ENCODE measurements around the gene WWOX.

WWOX gene

DNA sequence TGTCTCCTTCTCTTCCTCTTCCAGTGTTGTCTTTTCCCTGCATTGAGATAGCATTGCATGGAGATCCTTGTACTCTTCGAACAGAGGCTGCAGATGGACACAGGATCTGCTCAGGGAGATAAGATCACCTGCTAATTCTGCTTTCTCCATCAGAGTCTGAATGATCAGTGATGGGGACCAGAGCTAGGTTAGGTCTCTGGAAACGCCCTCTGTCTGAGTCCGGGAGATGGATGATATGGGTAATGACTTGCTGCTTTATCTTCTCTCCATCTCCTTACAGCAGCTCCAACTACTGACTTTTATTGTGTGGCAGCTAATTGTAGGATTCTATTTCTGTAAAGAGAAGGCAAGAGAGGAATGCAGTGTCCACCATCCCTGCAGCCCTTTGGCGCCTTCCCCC is 435.6 kb downstream of the WWOX start:
- DNase-seq (ENCODE audit: low spot score), result no peak

DNA sequence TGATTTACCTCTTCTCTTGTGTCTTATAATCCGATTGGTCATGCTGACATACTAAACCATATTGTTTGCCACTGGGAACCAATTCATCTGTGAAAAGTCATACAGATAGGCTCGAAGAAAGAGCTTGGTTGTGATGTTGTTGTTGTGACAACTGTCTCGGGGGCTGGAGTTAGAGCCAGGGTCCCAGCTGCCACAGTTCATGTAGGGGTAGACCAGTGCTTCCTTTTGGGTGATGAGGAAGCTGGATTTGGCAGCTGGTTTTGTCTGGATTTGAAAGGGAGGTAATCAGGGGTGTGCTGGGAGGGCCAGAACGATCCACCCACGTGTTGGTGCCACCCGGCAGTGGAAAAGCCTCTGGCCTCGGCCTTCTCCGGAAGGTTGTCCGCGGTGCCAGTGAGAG is 438.1 kb downstream of the WWOX start:
- no peak for DNase-seq (ENCODE audit: low spot score)

DNA sequence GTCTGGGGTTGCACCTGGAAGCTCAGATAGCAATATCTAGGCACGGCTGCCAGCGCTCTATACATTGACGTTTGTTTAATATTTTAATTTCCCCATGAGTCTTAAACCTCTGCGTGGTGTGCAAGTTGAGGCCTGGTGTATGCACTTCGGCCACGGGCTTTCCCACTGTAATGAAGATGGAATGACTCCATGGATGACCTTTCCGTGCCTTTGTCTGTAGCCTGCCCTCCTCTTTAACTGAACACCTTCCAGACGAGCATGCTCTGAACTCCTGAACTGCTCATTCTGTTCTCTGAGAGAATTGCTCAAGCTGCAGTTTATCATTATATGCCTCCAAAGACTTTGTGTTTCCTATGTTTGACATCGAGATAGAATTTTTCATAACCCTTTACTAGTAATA is 438.8 kb downstream of the WWOX start:
- DNase-seq (ENCODE audit: low spot score), result no peak

DNA sequence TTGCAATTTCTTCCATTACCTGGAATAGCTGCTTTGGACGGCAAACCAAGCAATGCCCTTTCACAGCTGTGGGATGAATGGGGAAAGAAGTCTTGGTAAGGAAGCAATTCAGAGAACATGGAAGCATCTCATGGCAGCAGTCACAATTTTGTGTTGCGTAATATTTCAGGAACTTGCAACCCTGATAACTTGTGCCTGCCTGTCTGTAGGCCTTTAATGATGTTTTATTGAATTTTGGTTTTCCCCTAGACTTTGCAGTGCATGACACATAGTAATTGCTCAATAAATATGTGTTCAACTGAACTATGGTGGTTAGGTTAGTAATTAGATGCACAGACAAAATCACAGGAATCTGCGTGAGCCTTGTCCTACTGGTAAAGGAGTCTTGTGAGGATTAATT is 439.5 kb downstream of the WWOX start:
- no peak for DNase-seq (ENCODE audit: low spot score)

DNA sequence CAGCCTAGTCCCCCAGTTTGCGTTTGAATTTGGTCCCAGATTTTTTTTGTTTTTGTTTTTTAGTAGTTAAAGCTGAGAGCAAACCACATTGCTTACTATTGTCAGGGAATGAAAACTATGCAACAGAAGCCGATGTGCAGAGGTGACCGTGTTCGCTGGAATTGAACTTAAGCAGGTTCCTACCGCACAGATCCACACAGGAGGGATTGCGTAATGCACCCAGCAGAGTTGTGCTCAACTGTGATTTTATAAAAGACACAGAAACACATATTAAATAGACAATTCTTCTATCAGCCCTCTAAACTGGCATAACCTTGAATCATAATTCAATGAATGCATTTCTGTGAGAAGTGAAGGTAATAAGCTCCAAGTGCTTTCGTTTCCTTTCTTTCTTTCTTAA is 443.0 kb downstream of the WWOX start:
- no peak for DNase-seq (ENCODE audit: low spot score)

DNA sequence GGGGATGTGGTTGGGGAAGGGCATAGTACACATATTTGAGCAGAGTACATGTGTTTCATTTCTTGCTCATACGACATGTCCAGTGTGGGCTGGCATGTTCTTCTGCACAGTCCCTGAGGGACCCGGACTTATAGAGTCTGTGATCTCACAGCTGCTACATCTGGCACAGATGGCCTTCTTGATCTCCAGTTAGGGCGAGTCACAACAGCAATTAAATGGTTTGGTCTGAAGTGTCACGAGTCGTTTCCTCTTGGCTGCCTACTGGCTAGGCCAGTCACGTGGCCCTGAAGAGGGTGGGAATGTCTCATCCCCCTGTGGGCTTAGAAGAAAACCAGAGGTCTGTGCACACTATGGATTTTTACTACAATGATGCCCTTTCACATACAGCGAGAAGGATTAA is 443.6 kb downstream of the WWOX start:
- no peak for DNase-seq (ENCODE audit: low spot score)

DNA sequence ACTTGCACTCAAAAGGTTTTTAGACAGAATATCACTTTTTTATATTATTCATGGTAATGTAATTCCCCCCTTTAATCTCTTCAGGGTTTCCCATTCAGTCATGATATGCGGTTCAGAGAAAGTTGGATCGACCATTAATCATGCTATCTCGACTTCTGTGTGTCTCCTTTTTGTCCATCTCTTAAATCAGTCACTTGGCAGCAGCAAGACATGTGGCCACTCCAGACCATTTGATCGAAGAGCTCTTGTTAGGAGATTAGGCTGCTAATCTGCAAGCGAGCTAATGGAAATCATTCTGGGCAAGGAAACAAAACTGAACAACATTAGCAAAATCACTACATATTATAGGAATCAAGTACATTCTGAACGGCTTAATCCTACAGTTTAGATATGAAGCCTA is 449.9 kb downstream of the WWOX start:
- DNase-seq (ENCODE audit: low spot score), result no peak

DNA sequence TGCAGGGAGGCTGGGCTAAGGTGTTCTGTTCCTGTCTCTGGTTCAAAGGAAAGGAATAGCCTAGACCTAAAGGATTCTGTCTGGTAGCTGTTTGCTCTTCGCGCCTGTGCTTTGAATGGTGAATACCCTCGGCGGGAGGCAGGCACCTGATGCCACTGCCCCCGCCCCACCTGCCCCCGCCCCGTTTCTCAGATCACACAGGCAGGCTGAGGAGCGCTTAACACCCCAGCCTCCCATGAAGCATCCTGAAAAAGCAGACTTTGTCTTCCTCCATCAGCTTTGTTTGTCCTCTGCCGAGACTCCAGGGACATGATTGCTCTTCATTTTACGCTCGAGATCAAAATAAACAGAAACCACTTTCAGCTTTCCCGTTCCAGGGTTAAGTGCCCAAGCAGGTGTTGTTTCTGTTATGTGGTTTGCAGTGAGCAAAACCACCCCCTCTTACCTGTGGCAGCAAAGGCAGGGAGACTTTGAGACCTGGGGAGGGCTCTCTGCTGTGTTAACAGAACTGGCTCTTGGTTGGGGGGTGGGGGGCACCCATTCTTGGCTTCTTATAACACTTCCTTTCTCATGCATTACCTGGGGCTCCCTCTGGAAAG is 452.1 kb downstream of the WWOX start:
- peak; percentile 50 for DNase-seq (ENCODE audit: low spot score)

DNA sequence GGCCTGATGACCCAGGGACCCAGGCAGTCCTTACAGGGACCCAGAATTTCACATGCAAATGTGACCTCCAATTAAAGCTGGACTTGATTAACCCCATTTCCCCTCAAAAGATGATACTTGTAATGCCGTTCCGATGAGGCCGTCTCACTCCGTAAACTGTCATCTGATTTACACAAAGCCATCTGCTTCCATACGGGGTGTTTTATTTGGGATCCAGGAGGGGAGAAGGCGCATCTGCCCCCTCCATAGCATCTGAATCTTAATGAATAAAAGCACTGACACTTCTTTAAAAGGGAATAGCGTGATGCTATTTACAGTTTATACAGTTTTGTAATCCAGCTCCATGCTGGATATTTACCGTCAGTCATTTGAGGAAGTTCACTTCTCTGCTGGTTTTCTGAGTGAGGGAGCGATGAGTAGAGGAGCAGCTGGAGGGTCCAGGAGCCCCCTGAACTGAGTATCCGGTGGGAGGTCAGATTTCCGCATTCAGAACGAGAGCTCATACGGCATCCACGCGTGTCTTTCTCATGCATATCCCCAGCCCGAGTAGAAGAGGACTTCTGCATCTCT is 452.7 kb downstream of the WWOX start:
- no peak for DNase-seq (ENCODE audit: low spot score)

DNA sequence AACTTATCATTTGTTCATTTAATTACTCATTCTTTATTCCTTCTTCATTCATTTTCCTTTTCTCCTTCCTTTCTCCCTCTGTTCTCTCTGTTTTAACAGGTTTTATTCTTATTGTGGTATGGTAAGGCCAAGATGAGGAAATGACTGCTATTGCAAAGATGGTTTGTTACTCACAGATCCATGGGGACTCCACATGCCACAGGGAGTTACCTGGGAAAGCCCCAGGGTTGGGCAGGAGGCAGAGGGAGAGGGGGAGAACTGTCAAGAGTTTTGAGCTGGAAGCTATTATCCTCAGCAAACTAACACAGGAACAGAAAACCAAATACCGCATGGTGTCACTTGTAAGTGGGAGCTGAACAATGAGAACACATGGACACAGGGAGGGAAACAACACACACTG is 453.3 kb downstream of the WWOX start:
- DNase-seq (ENCODE audit: low spot score), result no peak

DNA sequence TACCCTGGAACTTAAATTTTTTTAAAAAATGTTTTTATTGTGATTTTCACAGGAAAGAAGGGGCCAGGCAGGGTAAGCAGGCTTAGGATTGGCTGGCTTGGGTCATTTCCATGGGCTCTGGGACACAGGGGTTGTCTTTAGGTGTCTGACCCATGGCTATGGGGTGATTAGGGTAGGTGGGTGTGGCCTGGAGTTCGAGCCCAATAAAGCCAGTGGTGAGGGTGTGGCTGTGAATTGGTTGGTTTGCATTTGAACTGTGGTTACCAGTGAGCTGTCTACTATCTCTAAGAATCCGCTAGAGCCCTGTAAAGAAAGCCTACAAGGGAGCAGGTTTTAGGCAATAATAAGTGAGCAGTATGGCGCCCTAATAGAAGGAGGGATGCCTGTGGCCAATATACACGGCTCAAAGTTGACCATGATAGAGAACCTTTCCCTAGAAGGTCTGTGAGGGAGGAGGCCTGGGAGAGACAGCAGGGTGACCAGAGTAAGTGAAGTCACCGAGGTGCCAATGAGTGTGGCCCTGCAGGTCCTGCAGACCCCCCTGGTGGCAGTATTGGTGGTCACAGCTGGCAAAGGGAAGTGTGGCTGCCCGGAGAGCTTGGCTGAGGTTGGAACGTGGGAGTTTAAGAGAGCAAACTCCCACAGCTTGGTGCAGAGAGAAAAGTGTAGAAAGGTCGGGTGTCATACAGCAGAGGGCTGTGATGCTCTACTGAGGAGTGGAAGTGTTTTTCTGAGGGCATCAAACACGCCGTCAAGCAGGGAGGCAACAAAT is 454.0 kb downstream of the WWOX start:
- DNase-seq (ENCODE audit: low spot score), result no peak

DNA sequence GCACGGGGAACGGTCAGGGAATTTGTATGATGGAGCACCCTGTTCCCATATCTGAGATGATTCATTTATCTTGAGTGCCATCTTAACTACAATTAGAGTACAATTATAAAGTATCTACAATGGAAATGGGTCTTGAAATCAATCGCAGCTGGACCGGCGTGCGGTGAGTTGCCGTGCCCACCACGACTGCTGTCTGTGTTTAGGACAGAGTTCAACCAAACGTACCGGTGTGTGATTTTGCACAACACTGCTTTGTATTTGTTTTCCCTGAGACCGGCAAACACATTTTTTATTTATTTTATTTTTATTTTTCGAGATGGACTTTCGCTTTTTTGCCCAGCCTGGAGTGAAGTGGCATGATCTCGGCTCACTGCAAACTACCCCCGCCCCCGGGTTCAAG is 457.0 kb downstream of the WWOX start:
- DNase-seq (ENCODE audit: low spot score), result no peak

DNA sequence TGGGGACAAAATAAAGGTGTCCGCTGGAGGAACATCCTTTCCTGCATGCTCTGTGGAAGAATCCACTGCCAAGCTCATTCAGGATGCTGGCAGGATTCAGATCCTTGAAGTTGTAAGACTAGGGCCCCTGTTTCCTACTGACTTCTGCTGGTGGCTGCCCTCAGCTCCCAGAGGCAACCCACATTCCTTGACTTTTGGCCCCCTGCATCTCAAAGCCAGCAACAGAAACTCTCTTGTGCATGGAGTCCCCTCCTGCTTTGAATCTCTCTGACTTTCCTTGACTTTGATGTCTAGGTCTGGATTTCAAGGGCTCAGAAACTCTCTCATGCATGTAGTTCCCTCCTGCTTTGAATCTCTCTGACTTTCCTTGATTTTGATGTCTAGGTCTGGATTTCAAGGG is 461.5 kb downstream of the WWOX start:
- no peak for DNase-seq (ENCODE audit: low spot score)

DNA sequence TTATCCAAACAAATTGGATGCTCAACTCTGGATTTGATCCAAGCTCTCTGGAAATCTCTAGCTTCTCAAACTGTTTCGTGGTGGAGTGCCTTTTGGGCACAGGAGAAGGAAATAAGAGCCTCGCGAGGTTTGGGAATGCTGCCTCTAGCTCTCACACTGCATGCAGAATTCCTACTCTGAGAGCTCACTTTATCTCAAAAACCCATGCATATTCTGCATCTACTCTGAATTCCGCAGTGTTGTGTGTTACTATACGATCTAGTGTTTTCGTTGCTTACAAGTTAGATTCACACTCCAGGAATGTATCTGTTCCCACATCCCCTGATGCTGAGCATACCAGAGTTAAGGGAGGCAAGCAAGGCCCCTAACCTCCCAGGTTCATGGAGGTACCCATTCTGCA is 462.7 kb downstream of the WWOX start:
- no peak for DNase-seq (ENCODE audit: low spot score)

DNA sequence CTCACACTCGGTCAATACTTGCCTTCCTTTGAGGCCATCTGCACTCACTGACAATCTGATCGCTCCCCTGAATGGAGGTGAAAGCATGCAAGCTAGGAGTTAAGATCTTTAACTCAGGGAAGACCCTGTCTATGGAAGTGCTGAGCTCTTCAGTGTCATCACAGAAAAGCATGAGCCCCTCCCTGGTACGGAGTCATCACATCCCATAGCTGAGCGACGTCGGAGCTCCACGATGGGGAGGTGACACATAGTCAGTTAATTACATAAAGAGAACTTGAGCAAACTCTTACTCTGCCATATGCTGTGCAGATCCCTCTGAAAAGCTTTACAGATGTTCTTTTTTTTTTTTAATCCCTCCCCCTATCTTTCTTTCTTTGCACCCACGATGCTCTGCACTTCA is 463.2 kb downstream of the WWOX start:
- no peak for DNase-seq (ENCODE audit: low spot score)

DNA sequence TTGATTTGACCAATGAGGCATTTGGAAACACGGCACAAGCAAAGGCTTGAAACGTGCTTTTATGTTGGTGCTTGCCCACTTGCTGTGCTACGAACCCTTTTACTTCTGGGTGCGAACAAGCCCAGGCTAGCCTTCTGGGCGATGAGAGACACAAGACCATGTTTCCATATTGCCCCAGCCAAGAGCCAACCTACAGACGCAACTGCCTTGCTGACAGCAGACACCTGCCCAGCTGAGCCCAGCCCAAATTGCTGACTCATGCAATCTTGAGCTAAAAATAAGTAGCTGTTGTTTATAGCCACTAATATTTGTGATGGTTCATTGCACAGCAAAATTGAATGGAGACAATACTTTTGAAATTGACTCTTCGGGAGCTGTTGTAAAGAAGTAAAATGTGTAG is 464.5 kb downstream of the WWOX start:
- no peak for DNase-seq (ENCODE audit: low spot score)

DNA sequence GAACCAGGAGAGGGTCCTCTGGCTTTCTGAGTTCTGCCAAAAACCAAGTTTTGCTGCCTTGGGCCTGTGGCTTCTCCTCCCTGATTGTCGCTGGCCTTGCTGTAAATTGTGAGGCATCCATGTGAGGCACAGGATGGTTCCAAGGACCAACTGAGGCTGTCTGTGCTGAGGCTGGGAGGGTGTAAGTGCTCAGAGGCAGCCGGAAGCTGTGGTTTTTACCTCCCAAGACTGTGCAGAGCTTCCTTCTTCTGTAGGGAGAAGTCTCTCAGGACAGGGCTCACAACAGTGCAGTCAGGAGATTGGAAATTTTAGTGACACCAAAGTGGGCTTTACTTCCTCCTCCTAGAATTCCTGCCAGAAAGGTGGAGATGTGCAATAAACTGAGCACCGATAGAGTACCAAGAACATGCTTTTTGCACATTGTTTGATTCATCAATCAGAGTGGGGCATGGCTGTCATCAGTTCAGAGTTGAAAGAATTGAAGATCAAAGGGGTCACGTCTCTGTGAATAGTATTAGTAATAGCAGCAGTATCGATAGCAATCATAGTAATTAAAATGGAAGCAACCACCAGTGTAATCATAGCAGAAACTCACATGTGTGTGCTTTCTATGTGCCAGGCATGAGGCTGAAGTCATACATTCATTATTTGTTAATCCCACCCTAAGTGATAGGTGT is 467.1 kb downstream of the WWOX start:
- no peak for DNase-seq (ENCODE audit: low spot score)

DNA sequence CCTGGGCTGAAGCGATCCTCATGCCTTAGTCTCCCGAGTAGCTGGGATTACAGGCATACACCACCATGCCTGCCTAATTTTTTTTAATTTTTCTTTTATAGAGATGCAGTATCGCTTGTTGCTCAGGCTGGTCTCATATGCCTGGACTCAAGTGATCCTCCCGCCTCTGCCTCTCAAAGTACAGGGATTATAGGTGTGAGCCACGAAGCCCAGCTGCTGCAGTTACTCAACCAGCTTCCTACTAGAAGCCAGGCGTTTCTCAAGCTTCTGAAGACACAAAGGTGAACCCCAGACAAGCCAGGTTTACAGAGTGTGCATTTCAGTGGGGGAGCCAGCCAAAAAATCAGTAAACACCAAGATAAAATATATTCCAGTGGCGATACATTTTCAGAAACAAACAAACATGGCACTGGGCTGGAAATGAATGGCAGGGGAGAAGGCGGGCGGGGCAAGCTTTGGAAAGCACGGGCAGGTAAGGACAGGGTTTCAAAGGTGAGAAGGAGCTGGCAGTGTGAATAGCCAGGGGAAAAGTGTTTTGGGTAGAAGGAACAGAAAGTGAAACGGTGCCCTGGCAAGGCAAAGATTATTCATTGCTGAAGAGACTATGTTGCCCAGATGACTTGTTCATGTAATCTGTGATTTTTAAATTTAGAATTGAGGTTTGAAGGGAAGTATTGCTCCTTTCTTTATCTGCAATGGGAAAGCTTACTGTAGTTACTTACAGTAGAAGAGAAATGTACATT is 471.1 kb downstream of the WWOX start:
- no peak for DNase-seq (ENCODE audit: low spot score)

DNA sequence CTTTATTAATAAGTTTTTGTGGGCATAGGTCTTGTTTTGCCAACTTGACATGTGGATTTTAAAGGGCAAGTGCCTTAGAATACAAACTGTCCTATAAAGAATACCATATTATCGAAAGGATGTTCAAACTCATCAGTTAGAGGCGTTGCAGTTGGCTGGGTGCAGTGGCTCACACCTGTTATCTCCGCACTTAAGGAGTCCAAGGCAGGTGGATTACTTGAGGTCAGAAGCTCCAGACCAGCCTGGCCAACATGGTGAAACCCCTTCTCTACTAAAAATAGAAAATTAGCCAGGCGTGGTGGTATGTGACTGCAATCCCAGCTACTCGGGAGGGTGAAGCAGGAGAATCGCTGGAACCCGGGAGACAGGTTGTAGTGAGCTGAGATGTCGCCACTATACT is 472.0 kb downstream of the WWOX start:
- no peak for DNase-seq (ENCODE audit: low spot score)

DNA sequence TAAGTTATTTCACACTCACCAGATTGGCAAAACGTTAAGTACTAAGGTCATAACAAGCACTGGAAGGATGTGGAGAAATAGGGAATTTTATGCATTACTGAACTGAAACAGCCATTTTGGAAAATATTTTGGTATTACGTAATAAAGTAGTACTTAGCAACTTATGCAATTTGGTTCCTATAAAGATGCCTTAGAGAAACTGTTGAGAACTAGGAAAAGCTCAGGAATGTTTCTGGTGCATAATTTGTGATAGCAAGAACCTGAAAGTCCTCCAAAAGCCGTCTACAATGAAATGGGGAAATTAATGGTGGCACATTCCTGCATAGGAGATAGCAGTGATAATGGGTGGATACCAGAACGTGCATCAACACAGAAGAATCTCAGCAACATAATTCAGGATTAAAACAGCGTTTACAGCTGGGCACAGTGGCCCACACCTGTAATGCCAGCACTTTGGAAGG is 472.5 kb downstream of the WWOX start:
- DNase-seq (ENCODE audit: low spot score), result no peak

DNA sequence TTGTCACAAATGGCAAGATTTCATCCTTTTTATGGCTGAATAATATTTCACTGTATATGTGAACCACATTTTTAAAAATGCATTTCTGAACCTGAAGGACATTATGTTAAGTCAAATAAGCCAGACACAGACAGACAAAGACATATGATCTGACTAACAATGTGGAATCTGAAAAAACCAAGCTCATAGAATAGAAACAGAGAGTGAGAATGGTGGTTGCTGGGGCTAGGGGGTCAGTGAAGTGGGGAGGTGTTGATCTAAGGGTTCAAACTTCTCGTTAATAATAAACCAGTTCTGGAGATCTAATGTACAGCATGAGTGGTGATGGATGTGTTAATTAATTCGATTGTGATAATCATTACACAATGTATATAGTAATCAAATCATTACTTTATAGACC is 475.1 kb downstream of the WWOX start:
- DNase-seq (ENCODE audit: low spot score), result no peak

DNA sequence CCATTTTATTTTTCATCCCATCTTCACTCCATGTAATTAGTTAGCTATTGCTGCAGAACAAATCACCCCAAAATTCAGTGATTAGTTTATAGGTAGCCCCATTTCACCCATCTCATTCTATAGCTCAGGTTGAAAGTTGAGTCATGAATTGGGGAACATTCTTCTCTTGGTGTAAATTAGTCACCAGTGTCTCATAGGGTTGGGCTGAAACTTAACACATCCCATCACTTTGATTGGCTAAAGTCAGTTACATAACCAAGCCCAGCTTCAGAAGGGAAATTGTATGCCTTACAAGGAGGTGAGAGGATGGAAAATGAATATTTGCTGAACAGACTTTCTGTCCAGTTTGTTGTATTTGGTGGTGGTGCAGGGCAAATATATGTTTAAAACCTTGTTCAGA is 477.5 kb downstream of the WWOX start:
- DNase-seq (ENCODE audit: low spot score), result no peak

Data from ecto neural progenitor cell (in vitro differentiated cells).